Upper lobe of left lung (tissue), 6 donors: ENCODE data around the gene KISS1R. TPM values are rescaled to one million over a fixed set of nuclear protein-coding genes. Genes with fewer than 3 reads are reported as not detected.

Source experiments
- ATAC-seq, 2 donors: fragments of 200-7000 bp; cut with Tn5 transposase; one replicate each; pipeline ENCODE4 v1.9.1; 2022; ENCODE audit warnings: mild to moderate bottlenecking in 2 of 2, moderate library complexity in 2 of 2; ENCODE audit not compliant: low FRiP score in 2 of 2
- DNase-seq, 2 donors: peaks; one replicate each; pipeline ENCODE4 v3.0.0-alpha.2; 2019 to 2020
- H3K27ac ChIP-seq, 4 donors: fragments of 200-600 bp; sonication (generic); one replicate each; pipeline ENCODE4 v1.5.1; 2016 to 2019
- H3K27me3 ChIP-seq, 4 donors: fragments of 200-600 bp; sonication (generic); one replicate each; pipeline ENCODE4 v1.5.1; 2017 to 2019
- H3K36me3 ChIP-seq, 4 donors: fragments of 200-600 bp; sonication (generic); one replicate each; pipeline ENCODE4 v1.5.1; 2016 to 2019
- H3K4me1 ChIP-seq, 4 donors: fragments of 200-600 bp; sonication (generic); one replicate each; pipeline ENCODE4 v1.5.1; 2018 to 2019
- H3K4me3 ChIP-seq, 4 donors: fragments of 200-600 bp; sonication (generic); one replicate each; pipeline ENCODE4 v1.5.1; 2017 to 2019; ENCODE audit warnings: mild to moderate bottlenecking in 2 of 4, moderate library complexity in 1 of 4
- H3K9me3 ChIP-seq, 4 donors: fragments of 200-600 bp; sonication (generic); one replicate each; pipeline ENCODE4 v1.5.1; 2018 to 2019
- CTCF ChIP-seq, 6 experiments: fragments of 450-650 bp in 4 of 6; fragments of 200-600 bp in 2 of 6; sonication (generic) in 2 of 6; IDR thresholded peaks; one replicate each; pipeline ENCODE4 v1.5.1; 2016 to 2019; ENCODE audit warnings: antibody characterized with exemption in 6 of 6
- EP300 ChIP-seq, 4 donors: sonication (generic); formaldehyde crosslinking; IDR thresholded peaks; one replicate each; pipeline ENCODE4 v1.5.1; 2017; ENCODE audit warnings: antibody characterized with exemption in 4 of 4, control low read depth in 2 of 4
- POLR2A ChIP-seq, 4 donors: fragments of 450-650 bp; IDR thresholded peaks; one replicate each; pipeline ENCODE4 v1.5.1; 2016 to 2017; ENCODE audit warnings: antibody characterized with exemption in 4 of 4, mild to moderate bottlenecking in 2 of 4
- POLR2AphosphoS5 ChIP-seq, 2 donors: sonication (generic); formaldehyde crosslinking; IDR thresholded peaks; one replicate each; pipeline ENCODE4 v1.5.1; 2017; ENCODE audit warnings: antibody characterized with exemption in 2 of 2
- WGBS, 2 donors: methylation state at CpG; one replicate each; pipeline ENCODE4 v1.1.5; 2017 to 2018; 5-methylcytosine and 5-hydroxymethylcytosine counted together
- small RNA-seq, 4 donors: library from RNA; depleted of rRNA; stranded (forward); fragments of <200 nt; gene quantifications; one replicate each; pipeline ENCODE3, GENCODE V24; 2016
- total RNA-seq, 6 donors: library from RNA; depleted of rRNA in 4 of 6; stranded (reverse); fragments of >200 nt in 4 of 6; gene quantifications; one replicate each; pipeline versions ENCODE4 v1.1.0 to v1.2.1, GENCODE V29; 2016 to 2021
- donor health status: DM: no; HTN: no; CAD: no; lungs with moderate emphysema.
- donor health status: DM: no; HTN: yes; CAD: no; lungs with severe emphysema.

KISS1R gene
- total RNA-seq, 6 donors from 2014 or later: not detected

GRCh38 chr19:964761-965694 is 47.9 kb downstream of the KISS1R start:
- H3K27ac ChIP-seq: no peak overlapping the region
- H3K9me3 ChIP-seq: no peaks in the 10 kb centered on the region
- no peaks in the 10 kb centered on the region for H3K27me3 ChIP-seq
- 95 to 99% methylated on average over 19 of the region's 19 CpGs for WGBS, 2 donors
- ATAC-seq (no peak), DNase-seq (peak in 1 of 2 donors; percentile 71)
- H3K4me3 ChIP-seq: no peak overlapping the region
- H3K4me1 ChIP-seq: peaks cover 4 to 18% (median 11%) of the 10 kb centered on the region in 4 donors
- H3K36me3 ChIP-seq: peaks cover 17 to 61% (median 41%) of the 10 kb centered on the region in 4 donors
- TF ChIP-seq CTCF (IDR thresholded peaks at IDR 0.05): no peak
- no peak for TF ChIP-seq POLR2AphosphoS5 (IDR thresholded peaks at IDR 0.05)
- no peak for TF ChIP-seq POLR2A (IDR thresholded peaks at IDR 0.05)
- TF ChIP-seq EP300 (IDR thresholded peaks at IDR 0.05): no peak

DNA sequence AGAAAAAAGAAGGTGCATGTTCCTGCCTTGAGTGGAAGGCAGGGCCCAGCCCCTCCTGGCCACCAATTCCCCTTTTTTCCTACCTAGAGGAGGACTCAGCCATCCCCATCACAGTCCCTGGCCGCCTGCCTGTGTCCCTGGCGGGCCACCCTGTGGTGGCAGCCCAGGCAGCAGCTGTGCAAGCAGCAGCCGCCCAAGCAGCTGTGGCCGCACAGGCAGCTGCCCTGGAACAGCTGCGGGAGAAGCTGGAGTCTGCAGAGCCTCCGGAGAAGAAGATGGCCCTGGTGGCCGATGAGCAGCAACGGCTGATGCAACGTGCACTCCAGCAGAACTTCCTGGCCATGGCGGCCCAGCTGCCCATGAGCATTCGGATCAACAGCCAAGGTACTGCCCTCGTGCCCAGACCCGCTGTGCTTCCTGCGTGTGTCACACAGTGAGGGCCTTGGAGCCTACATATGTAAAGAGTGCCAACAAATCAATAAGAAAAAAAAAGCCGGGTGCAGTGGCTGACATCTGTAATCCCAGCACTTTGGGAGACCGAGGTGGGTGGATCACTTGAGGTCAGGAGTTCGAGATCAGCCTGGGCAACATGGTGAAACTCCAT is 49.5 kb downstream of the KISS1R start:
- Histone ChIP-seq H3K36me3 (peaks cover 25 to 66% (median 54%) of the 10 kb centered on the region in 4 donors), H3K4me1 (peaks cover 0 to 11% (median 3%) of the 10 kb centered on the region in 4 donors), H3K9me3 (peaks cover 4 to 8% (median 6%) of the 10 kb centered on the region in 4 donors), H3K4me3 (no peak overlapping the region), H3K27ac (no peak overlapping the region), H3K27me3 (no peaks in the 10 kb centered on the region)
- WGBS, 2 donors: 91 to 92% methylated on average over 11 to 17 of the region's 17 CpGs
- TF ChIP-seq POLR2A (IDR thresholded peaks at IDR 0.05): no peak
- no peak for TF ChIP-seq POLR2AphosphoS5 (IDR thresholded peaks at IDR 0.05)
- no peak for TF ChIP-seq EP300 (IDR thresholded peaks at IDR 0.05)
- no peak for TF ChIP-seq CTCF (IDR thresholded peaks at IDR 0.05)
- no peak for DNase-seq
- ATAC-seq: no peak

Small RNA genes within 50 kb of the gene (small RNA-seq; reads per million reads assigned to genes)
- gene RNU6-9: 0 to 0.07 (median 0) reads per million in 4 donors

Other genes starting within 250 kb of the KISS1R start
- 100 to 1,000 TPM; 109 to 335 (median 197) TPM for gene FSTL3, start 240.9 kb upstream of the KISS1R start, total RNA-seq
- under 1 TPM in 2 of 6 donors, not detected in 4; 0.37 to 0.46 TPM for gene PRSS57, start 221.9 kb upstream of the KISS1R start, total RNA-seq
- 10 to 100 TPM; 12.5 to 65.6 (median 37.4) TPM for gene PALM, start 208.4 kb upstream of the KISS1R start, total RNA-seq
- gene MISP, start 166.2 kb upstream of the KISS1R start, total RNA-seq: 10 to 100 TPM; 22.5 to 51.5 (median 37.5) TPM
- 100 to 1,000 TPM; 122 to 270 (median 219) TPM for gene PTBP1, start 119.9 kb upstream of the KISS1R start, total RNA-seq
- 10 to 100 TPM in 1 of 6 donors, 1 to 10 TPM in 4, under 1 TPM in 1; 0.63 to 14.2 (median 5.6) TPM for gene PLPPR3, start 95.4 kb upstream of the KISS1R start, total RNA-seq
- gene AZU1, start 89.5 kb upstream of the KISS1R start, total RNA-seq: 10 to 100 TPM in 1 of 6 donors, 1 to 10 TPM in 5; 2.0 to 13.6 (median 5.3) TPM
- gene PRTN3, start 76.3 kb upstream of the KISS1R start, total RNA-seq: 1 to 10 TPM in 2 of 6 donors, not detected in 4; 1.1 to 9.4 TPM
- gene ELANE, start 65.0 kb upstream of the KISS1R start, total RNA-seq: 10 to 100 TPM in 1 of 6 donors, 1 to 10 TPM in 2, under 1 TPM in 2, not detected in 1; 0.69 to 11.9 (median 1.3) TPM
- gene CFD, start 57.7 kb upstream of the KISS1R start, total RNA-seq: 100 to 1,000 TPM; 101 to 393 (median 259) TPM
- 100 to 1,000 TPM in 2 of 6 donors, 10 to 100 TPM in 4; 33.5 to 110 (median 62.1) TPM for gene MED16, start 24.1 kb upstream of the KISS1R start, total RNA-seq
- gene RNU6-9, start 23.8 kb upstream of the KISS1R start, total RNA-seq: not detected
- 10 to 100 TPM; 39.6 to 71.2 (median 63.3) TPM for gene R3HDM4, start 4.1 kb upstream of the KISS1R start, total RNA-seq
- 10 to 100 TPM in 4 of 6 donors, 1 to 10 TPM in 2; 7.1 to 54.5 (median 19.2) TPM for gene ARID3A, start 8.7 kb downstream of the KISS1R start, total RNA-seq
- 100 to 1,000 TPM in 1 of 6 donors, 10 to 100 TPM in 5; 29.2 to 122 (median 38.6) TPM for gene WDR18, start 67.0 kb downstream of the KISS1R start, total RNA-seq
- 10 to 100 TPM in 1 of 6 donors, 1 to 10 TPM in 4, under 1 TPM in 1; 0.06 to 18.9 (median 5.6) TPM for gene GRIN3B, start 83.1 kb downstream of the KISS1R start, total RNA-seq
- 100 to 1,000 TPM; 143 to 643 (median 208) TPM for gene TMEM259, start 103.8 kb downstream of the KISS1R start, total RNA-seq
- gene RNU6-2, start 104.2 kb downstream of the KISS1R start, total RNA-seq: not detected
- gene CNN2, start 109.3 kb downstream of the KISS1R start, total RNA-seq: 100 to 1,000 TPM in 5 of 6 donors, 10 to 100 TPM in 1; 98.1 to 262 (median 164) TPM
- gene ABCA7, start 122.8 kb downstream of the KISS1R start, total RNA-seq: 100 to 1,000 TPM in 2 of 6 donors, 10 to 100 TPM in 4; 34.1 to 224 (median 58.2) TPM
- gene ARHGAP45, start 149.8 kb downstream of the KISS1R start, total RNA-seq: 100 to 1,000 TPM in 4 of 6 donors, 10 to 100 TPM in 2; 91.6 to 332 (median 123) TPM
- 100 to 1,000 TPM in 4 of 6 donors, 10 to 100 TPM in 2; 50.0 to 176 (median 103) TPM for gene POLR2E, start 178.0 kb downstream of the KISS1R start, total RNA-seq
- 100 to 1,000 TPM; 370 to 717 (median 484) TPM for gene GPX4, start 186.7 kb downstream of the KISS1R start, total RNA-seq